Measurements from ENCODE around the gene PTBP1. TPM values are rescaled to one million over a fixed set of nuclear protein-coding genes. Genes with fewer than 3 reads are reported as not detected.

The PTBP1 gene
- total and polyA plus RNA-seq, 9 of the 15 experiments (the other 6 are each of a cell fraction or from before 2014, with no cell fraction given), result 14.0 to 759 (median 234) TPM

DNA sequence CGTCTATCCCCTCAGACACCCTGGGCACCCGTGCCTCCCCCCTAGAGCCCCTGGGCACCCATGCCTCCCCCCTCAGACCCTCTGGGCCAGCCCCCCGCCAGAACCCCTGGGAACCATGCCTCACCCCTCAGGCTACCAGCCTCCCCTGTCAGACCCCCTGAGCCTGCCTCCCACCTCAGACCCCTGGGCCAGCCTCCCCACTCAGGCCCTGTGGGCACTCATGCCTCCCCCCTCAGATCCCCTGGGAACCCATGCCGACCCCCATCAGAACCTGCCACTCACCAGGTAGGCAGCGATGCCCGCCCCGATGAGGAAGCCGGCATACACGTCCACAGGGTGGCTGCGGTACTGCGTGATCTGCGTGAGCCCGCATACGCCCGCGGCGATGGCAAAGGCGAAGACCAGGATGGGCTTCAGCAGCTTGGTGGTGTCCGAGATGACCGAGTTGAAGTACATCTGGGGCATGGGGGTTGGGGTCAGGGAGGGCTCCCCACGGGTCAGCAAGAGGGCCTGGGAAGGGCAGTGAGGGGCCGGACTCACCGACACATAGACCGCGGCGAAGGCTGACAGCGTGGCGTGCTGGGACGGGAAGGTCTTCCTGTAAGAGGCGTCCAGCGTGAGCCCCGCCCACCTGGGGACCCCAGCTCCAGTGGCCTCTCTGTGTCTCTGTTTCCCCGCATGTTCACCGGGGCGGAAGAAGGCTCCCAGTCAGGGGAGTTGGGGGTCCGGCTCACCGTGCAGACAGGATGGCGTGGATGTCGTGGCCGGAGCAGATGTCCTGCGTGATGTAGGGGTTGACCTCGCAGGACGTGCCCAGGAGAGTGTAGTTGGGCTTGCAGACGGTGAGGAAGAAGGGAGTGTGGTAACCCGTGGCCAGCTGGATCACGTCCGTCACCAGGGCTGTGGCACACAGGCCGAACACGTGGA lies 17.2 kb downstream of the PTBP1 start (continued):
- TF ChIP-seq MEIS2 (IDR thresholded peaks at IDR 0.05; ENCODE audit: partially characterized antibody) (no peak), KLF13 (tag; IDR thresholded peaks at IDR 0.05; ENCODE audit: borderline replicate concordance, low read depth) (no peak), PRPF4 (IDR thresholded peaks at IDR 0.05; ENCODE audit: insufficient read depth, low read depth, low read length, poor library complexity, severe bottlenecking) (peak; percentile 30), POLR2A (conservative IDR thresholded peaks at IDR 0.05) (0 out of 2 replicates have a peak, but pooled peaks have one; percentile 33), ZNF584 (CRISPR knock-in tag; IDR thresholded peaks at IDR 0.05; ENCODE audit: low read depth) (no peak), C11orf30 (IDR thresholded peaks at IDR 0.05; ENCODE audit: low read depth) (no peak), ZNF121 (CRISPR knock-in tag; conservative IDR thresholded peaks at IDR 0.05) (no peak), MBD2 (IDR thresholded peaks at IDR 0.05; ENCODE audit: borderline replicate concordance, low read depth) (no peak), ZNF316 (IDR thresholded peaks at IDR 0.05) (no peak), CBX1 (IDR thresholded peaks at IDR 0.05; ENCODE audit: low read depth) (no peak), RFX7 (CRISPR knock-in tag; IDR thresholded peaks at IDR 0.05) (no peak), HMGN3 (IDR thresholded peaks at IDR 0.05; ENCODE audit: borderline replicate concordance, extremely low read depth, insufficient read length, low read depth, low read length) (no peak), KLF10 (CRISPR knock-in tag; IDR thresholded peaks at IDR 0.05) (no peak), RBM25 (IDR thresholded peaks at IDR 0.05; ENCODE audit: low read depth, low read length, severe bottlenecking) (no peak), ZNF778 (CRISPR knock-in tag; IDR thresholded peaks at IDR 0.05) (no peak)
- TF ChIP-seq, protein P1, sequence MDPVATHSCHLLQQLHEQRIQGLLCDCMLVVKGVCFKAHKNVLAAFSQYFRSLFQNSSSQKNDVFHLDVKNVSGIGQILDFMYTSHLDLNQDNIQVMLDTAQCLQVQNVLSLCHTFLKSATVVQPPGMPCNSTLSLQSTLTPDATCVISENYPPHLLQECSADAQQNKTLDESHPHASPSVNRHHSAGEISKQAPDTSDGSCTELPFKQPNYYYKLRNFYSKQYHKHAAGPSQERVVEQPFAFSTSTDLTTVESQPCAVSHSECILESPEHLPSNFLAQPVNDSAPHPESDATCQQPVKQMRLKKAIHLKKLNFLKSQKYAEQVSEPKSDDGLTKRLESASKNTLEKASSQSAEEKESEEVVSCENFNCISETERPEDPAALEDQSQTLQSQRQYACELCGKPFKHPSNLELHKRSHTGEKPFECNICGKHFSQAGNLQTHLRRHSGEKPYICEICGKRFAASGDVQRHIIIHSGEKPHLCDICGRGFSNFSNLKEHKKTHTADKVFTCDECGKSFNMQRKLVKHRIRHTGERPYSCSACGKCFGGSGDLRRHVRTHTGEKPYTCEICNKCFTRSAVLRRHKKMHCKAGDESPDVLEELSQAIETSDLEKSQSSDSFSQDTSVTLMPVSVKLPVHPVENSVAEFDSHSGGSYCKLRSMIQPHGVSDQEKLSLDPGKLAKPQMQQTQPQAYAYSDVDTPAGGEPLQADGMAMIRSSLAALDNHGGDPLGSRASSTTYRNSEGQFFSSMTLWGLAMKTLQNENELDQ (CRISPR knock-in tag; IDR thresholded peaks at IDR 0.05; ENCODE audit: borderline replicate concordance), result no peak
- TF ChIP-seq, protein P2, sequence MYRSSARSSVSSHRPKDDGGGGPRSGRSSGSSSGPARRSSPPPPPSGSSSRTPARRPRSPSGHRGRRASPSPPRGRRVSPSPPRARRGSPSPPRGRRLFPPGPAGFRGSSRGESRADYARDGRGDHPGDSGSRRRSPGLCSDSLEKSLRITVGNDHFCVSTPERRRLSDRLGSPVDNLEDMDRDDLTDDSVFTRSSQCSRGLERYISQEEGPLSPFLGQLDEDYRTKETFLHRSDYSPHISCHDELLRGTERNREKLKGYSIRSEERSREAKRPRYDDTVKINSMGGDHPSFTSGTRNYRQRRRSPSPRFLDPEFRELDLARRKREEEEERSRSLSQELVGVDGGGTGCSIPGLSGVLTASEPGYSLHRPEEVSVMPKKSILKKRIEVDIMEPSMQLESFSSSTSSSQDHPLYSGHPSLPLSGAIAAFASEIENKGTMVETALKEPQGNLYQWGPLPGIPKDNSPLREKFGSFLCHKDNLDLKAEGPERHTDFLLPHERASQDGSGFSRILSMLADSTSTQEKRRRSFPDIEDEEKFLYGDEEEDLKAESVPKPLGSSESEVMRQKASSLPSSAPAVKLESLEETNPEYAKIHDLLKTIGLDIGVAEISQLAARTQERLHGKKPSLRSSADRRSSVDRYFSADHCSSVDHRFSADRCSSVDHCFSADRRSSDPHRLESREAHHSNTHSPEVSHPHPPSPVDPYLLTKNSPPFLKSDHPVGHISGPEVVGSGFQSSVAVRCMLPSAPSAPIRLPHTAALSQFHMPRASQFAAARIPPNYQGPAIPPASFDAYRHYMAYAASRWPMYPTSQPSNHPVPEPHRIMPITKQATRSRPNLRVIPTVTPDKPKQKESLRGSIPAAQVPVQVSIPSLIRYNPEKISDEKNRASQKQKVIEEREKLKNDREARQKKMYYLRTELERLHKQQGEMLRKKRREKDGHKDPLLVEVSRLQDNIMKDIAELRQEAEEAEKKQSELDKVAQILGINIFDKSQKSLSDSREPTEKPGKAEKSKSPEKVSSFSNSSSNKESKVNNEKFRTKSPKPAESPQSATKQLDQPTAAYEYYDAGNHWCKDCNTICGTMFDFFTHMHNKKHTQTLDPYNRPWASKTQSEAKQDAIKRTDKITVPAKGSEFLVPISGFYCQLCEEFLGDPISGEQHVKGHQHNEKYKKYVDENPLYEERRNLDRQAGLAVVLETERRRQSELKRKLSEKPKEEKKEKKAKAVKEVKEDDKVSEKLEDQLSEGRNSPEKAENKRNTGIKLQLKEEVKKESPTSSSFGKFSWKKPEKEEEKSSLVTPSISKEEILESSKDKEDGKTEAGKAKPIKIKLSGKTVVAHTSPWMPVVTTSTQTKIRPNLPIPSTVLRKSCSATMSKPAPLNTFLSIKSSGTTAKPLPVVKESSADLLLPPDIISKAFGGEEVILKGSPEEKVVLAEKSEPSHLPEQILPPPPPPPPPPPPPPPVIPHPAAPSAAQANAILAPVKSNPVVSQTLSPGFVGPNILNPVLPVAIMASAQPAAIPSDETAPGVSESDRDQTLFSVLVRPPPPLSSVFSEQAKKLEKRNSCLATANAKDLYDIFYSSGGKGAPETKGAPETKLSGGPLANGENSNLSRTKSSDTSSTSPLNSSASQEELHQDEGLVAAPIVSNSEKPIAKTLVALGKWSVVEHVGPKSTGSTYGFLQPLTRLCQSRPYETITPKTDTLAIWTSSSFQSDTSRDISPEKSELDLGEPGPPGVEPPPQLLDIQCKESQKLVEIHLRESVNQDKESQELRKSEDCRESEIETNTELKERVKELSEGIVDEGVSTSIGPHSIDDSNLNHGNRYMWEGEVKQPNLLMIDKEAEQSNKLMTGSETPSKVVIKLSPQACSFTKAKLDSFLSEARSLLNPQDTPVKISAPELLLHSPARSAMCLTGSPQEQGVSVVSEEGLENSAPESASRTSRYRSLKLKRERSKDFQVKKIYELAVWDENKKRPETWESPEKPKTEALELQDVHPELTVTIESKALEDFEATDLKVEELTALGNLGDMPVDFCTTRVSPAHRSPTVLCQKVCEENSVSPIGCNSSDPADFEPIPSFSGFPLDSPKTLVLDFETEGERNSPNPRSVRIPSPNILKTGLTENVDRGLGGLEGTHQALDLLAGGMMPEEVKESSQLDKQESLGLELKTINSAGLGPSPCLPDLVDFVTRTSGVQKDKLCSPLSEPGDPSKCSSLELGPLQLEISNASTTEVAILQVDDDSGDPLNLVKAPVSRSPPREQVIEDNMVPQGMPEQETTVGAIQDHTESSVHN (IDR thresholded peaks at IDR 0.05; ENCODE audit: borderline replicate concordance in 1 of 2, low read depth in 1 of 2), result no peak

Data from K562 (cell line).